Choroid plexus epithelial cell (primary cell): Measurements from ENCODE around the gene IRGQ.
"Not testable (repeated sequence)": the region's sequence is repeated elsewhere in the genome, so short reads cannot be mapped to it uniquely, and the experiment has no call there.

Source experiments
- DNase-seq: peaks from one replicate; pipeline ENCODE4 v3.0.0-alpha.2; 2010; ENCODE audit warnings: low read depth
- H3K4me3 ChIP-seq: 2 replicates; pipeline ENCODE4 v1.5.1; 2011; ENCODE audit warnings: low read depth, mild to moderate bottlenecking, control low read depth, low read length, moderate library complexity
- TF ChIP-seq, protein P1 (sequence below): conservative IDR thresholded peaks from 2 replicates; pipeline ENCODE4 v1.5.1; 2011; ENCODE audit warnings: low read depth, mild to moderate bottlenecking, control low read depth, inconsistent platforms, low read length, moderate library complexity

IRGQ gene

GRCh38 chr19:43639519-43640423 lies 43.8 kb upstream of the IRGQ start, which contains the start of gene CADM4:
TSS of gene CADM4 (minus strand) at chr19:43639850. CDS start at chr19:43639790, 60 bp downstream.
- H3K4me3 ChIP-seq = peak within 1 kb of the TSS; percentile 60
- no peak for DNase-seq
- TF ChIP-seq, protein P1, sequence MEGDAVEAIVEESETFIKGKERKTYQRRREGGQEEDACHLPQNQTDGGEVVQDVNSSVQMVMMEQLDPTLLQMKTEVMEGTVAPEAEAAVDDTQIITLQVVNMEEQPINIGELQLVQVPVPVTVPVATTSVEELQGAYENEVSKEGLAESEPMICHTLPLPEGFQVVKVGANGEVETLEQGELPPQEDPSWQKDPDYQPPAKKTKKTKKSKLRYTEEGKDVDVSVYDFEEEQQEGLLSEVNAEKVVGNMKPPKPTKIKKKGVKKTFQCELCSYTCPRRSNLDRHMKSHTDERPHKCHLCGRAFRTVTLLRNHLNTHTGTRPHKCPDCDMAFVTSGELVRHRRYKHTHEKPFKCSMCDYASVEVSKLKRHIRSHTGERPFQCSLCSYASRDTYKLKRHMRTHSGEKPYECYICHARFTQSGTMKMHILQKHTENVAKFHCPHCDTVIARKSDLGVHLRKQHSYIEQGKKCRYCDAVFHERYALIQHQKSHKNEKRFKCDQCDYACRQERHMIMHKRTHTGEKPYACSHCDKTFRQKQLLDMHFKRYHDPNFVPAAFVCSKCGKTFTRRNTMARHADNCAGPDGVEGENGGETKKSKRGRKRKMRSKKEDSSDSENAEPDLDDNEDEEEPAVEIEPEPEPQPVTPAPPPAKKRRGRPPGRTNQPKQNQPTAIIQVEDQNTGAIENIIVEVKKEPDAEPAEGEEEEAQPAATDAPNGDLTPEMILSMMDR = no peak

DNA sequence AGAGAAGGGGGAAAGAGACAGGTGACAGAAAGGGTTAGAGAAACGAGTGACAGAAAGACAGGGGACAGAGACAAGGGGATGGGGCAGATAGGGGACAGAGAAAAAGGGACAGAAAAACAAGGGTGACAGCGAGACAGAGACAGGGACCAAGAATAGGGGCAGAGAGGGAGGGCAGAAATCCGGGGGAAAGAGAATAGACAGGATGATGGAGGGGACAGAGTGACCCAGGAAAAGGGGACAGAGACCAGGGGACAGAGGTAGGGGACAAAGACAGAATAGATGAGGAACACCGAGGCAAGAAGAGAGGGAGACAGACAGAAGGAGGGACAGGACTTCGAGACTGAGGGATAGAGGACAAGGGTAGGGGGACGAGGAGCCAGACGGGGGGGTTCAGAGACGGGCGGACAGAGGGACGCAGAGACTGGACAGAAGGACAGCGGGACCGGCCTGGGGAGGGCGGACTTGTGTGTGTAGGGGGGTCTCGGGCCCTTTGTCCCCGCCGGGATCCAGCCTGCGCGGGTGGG lies 43.1 kb upstream of the IRGQ start:
- DNase-seq = no peak
- TF ChIP-seq, protein P1 = no peak
- peak overlapping the region; percentile 8 for H3K4me3 ChIP-seq

DNA sequence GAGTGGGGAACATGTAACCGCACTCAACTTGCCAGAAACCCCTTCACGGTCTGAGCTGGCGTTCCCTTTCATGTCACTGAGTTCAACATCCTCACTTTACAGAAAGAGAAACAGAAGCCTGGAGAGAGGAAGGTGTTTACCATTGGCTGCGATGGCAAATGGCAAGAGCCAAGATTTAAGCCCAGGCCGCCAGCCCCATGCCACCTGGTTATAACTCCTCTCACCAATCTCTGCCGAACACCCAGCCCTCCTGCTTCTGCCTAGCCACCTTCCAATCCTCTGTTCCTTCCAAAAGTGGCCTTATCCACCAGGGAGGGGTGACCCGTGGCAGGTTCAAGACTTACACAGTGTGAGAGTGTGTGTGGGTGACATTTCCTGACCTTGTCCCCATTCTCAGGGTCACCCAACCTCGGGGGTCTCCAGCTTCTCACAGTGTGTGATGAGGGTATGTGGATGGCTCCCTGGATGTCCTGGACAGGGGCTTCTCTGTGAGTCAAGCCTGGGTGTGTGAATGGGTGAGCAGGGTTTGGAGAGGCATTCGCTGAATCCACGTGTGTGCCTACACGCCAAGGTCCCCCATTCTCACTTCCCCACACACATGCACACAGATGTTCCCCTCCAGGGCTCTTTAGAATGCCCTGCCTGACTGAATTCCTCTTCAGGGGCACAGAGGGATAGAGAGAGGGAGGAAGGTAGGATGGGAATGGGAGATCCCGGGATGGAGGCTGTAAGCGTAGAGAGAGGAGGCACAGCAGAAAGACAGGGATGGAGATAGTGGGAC lies 42.5 kb upstream of the IRGQ start:
- TF ChIP-seq, protein P1 = no peak
- no peak for DNase-seq
- no peak overlapping the region for H3K4me3 ChIP-seq

DNA sequence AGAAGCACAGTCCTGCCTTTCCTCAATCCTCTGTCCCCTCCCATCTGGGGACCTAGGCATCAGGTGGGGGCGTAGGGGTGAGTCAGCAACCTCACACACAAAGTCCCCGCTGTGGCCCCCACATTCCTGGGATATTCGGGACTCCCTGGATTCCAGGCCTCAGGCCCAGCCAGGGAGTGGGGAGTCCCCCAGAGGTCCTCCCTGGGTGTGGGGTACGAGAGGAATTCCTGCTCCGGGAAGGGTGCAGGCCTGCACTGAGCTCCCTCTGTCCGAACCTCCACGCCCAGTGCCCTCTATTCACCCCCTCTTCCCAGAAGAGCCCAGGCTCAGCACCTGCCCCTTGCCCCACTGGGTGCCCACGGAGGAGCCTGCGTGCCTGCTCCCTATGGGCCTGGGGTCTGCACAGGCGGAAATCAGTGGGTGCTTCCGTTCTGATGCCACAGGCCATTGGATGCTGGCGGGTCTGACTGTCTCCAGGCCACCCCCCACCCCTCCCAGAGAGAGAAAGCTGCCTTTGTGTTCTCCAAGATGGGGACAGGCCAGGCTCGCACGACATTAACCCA lies 40.3 kb upstream of the IRGQ start:
- H3K4me3 ChIP-seq = no peak overlapping the region
- peak; percentile 15 for DNase-seq
- TF ChIP-seq, protein P1 = no peak

- not testable (repeated sequence) for DNase-seq, H3K4me3 ChIP-seq
Observed at GRCh38 chr19:43635561-43635940, 39.6 kb upstream of the IRGQ start.

DNA sequence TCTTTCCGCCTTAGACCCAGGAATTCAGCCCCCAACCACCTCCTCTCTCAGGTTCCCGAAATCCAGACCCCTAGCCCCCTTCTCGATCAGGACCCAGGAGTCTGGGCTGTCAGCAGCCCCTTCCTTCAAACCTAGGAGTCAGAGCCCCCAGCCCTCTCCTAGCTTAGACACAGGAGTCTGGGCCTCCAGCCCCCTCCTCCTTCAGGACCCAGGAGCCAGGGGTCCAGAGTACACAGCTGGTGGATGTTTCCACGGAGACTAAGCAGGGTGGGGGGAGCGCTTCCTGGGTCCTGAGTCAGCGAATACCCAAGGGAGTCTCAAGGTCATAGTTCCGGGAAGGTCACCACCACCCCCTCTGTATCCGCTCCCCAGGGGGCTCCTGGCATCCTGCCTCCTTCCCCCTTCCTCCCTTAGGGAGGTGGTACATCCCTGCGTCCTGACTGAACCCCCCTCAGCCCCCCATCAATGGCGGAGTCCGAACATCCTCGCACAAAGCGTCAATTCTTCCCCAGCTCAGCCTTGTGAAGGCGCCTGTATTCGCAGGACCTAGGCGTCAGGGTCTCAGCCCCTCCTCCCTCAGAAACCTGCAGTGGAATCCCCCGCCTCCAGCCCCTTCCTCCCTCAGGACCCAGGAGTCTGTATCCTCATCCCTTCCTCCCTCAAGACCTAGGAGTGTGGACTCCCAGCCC lies 39.1 kb upstream of the IRGQ start:
- peak overlapping the region; percentile 49 for H3K4me3 ChIP-seq
- TF ChIP-seq, protein P1 = no peak
- peak; percentile 43 for DNase-seq
